B cell (primary cell): Measurements from ENCODE around the gene SAMD1. TPM values are rescaled to one million over a fixed set of nuclear protein-coding genes. Genes with fewer than 3 reads are reported as not detected.
A peak's percentile ranks its signal among the peaks of the same experiment; 100 is the strongest.

Source experiments
- ATAC-seq: fragments of 200-7000 bp; cut with Tn5 transposase; one replicate; pipeline ENCODE4 v1.10.0; 2021; ENCODE audit warnings: low read depth, mild to moderate bottlenecking, moderate number of reproducible peaks, moderate library complexity
- CTCF ChIA-PET: fragments of 350-600 bp; sonication (Branson Sonifier 250); formaldehyde crosslinking; loops from one replicate; lab custom pipeline; 2021; ENCODE audit warnings: antibody characterized with exemption, inconsistent platforms; lab: Charles Lee
- POLR2A ChIA-PET: fragments of 350-600 bp; sonication (Branson Sonifier 250); formaldehyde crosslinking; loops from one replicate; lab custom pipeline; 2021; ENCODE audit warnings: antibody characterized with exemption; lab: Charles Lee
- DNase-seq: peaks from one replicate; pipeline ENCODE4 v3.0.0; 2013
- H2AFZ ChIP-seq: 2 replicates; pipeline ENCODE4 v1.6.1; 2012; ENCODE audit warnings: mild to moderate bottlenecking, low read depth, low read length; ENCODE audit not compliant: insufficient read depth, poor library complexity, severe bottlenecking
- H3K27ac ChIP-seq, 2 donors: 1 replicate in 1 of 2; 2 replicates in 1 of 2; pipeline ENCODE4 v1.5.1; 2012 to 2013; ENCODE audit warnings: low read length in 2 of 2, mild to moderate bottlenecking in 2 of 2, moderate library complexity in 1 of 2
- H3K27me3 ChIP-seq, 4 experiments: fragments of 200-600 bp in 1 of 4; sonication (generic) in 1 of 4; replicated peaks in 1 of 4; 1 replicate in 2 of 4; 2 replicates in 2 of 4; pipeline versions ENCODE4 v1.6.1 to v1.7.0; 2013 to 2016; ENCODE audit warnings: low read length in 3 of 4, mild to moderate bottlenecking in 2 of 4, mixed read lengths in 1 of 4, moderate library complexity in 1 of 4; ENCODE audit not compliant: insufficient read depth in 4 of 4, control insufficient read depth in 3 of 4; ENCODE audit errors: control extremely low read depth in 1 of 4
- H3K36me3 ChIP-seq, 2 experiments: replicated peaks in 1 of 2; 1 replicate in 1 of 2; 2 replicates in 1 of 2; pipeline versions ENCODE4 v1.6.1 to v1.7.1; 2013; ENCODE audit warnings: low read length in 1 of 2; ENCODE audit not compliant: insufficient read depth in 2 of 2, control insufficient read depth in 1 of 2; ENCODE audit errors: control extremely low read depth in 1 of 2, extremely low read depth in 1 of 2
- H3K4me1 ChIP-seq, 2 donors: fragments of 200-600 bp in 1 of 2; sonication (generic) in 1 of 2; 1 replicate in 1 of 2; 2 replicates in 1 of 2; pipeline versions ENCODE4 v1.5.1 to v1.6.1; 2013 to 2017; ENCODE audit warnings: low read length in 2 of 2; ENCODE audit not compliant: control insufficient read depth in 2 of 2, insufficient read depth in 2 of 2
- H3K4me2 ChIP-seq: replicated peaks from 2 replicates; pipeline ENCODE3; 2012; ENCODE audit warnings: mild to moderate bottlenecking, low read depth, low read length; ENCODE audit not compliant: poor library complexity, severe bottlenecking
- H3K4me3 ChIP-seq, 5 experiments: fragments of 200-600 bp in 1 of 5; sonication (generic) in 1 of 5; 1 replicate in 3 of 5; 2 replicates in 2 of 5; pipeline versions ENCODE4 v1.5.1 to v1.7.0; 2011 to 2016; ENCODE audit warnings: low read length in 4 of 5, mild to moderate bottlenecking in 4 of 5, low read depth in 2 of 5, control low read depth in 1 of 5, moderate library complexity in 1 of 5; ENCODE audit not compliant: insufficient read depth in 1 of 5; ENCODE audit errors: control extremely low read depth in 1 of 5, extremely low read depth in 1 of 5
- H3K79me2 ChIP-seq: fragments of 200-600 bp; sonication (generic); one replicate; pipeline ENCODE4 v1.6.0; 2016; ENCODE audit warnings: low read length; ENCODE audit not compliant: control insufficient read depth, insufficient read depth
- H3K9ac ChIP-seq: fragments of 200-600 bp; sonication (generic); 2 replicates; pipeline ENCODE4 v1.6.1; 2017; ENCODE audit warnings: mild to moderate bottlenecking, low read length, moderate library complexity
- H3K9me3 ChIP-seq, 3 donors: one replicate each; pipeline versions ENCODE4 v1.6.1 to v1.7.1; 2013; ENCODE audit warnings: low read length in 2 of 3; ENCODE audit not compliant: control insufficient read depth in 2 of 3, insufficient read depth in 1 of 3; ENCODE audit errors: control extremely low read depth in 1 of 3
- H4K20me1 ChIP-seq: 2 replicates; pipeline ENCODE4 v1.6.0; 2012; ENCODE audit warnings: mild to moderate bottlenecking, low read length; ENCODE audit not compliant: insufficient read depth, control insufficient read depth, poor library complexity, severe bottlenecking
- H3K27ac Mint-ChIP-seq: one replicate; pipeline ENCODE4 v1.8.0; 2021; ENCODE audit warnings: mixed read lengths
- H3K27me3 Mint-ChIP-seq: one replicate; pipeline ENCODE4 v1.8.0; 2021; ENCODE audit warnings: mixed read lengths
- H3K4me1 Mint-ChIP-seq: one replicate; pipeline ENCODE4 v1.8.0; 2021; ENCODE audit warnings: mixed read lengths
- H3K4me3 Mint-ChIP-seq: one replicate; pipeline ENCODE4 v1.8.0; 2021; ENCODE audit warnings: mixed read lengths
- H3K9me3 Mint-ChIP-seq: one replicate; pipeline ENCODE4 v1.8.0; 2022; ENCODE audit warnings: mixed read lengths; ENCODE audit not compliant: insufficient read depth
- CTCF ChIP-seq: fragments of 200-600 bp; IDR thresholded peaks from one replicate; pipeline ENCODE4 v1.8.0; 2022; ENCODE audit warnings: antibody characterized with exemption, mild to moderate bottlenecking
- EZH2 ChIP-seq: IDR thresholded peaks from 2 replicates; pipeline ENCODE4 v1.6.1; 2012; ENCODE audit warnings: borderline replicate concordance, low read depth, mild to moderate bottlenecking, moderate library complexity, low read length; ENCODE audit not compliant: insufficient read depth, poor library complexity, severe bottlenecking
- WGBS: methylation state at CpG from one replicate; pipeline ENCODE4 v1.1.5; 2013; ENCODE audit warnings: missing lambda C conversion rate; ENCODE audit not compliant: insufficient coverage; 5-methylcytosine and 5-hydroxymethylcytosine counted together
- intact Hi-C: fragments of 100-400 bp; cut with micrococcal nuclease; formaldehyde crosslinking; loops from one replicate; pipeline ENCODE4 v1.10.0; 2022
- polyA plus RNA-seq: library from polyadenylated mRNA; depleted of rRNA; stranded (reverse); fragments of >200 nt; gene quantifications from 2 replicates; pipeline ENCODE4 v1.2.3, GENCODE V29; 2012
- total RNA-seq, 2 donors: library from RNA; stranded (reverse); fragments of 120-200 nt in 1 of 2; gene quantifications; 1 replicate in 1 of 2; 2 replicates in 1 of 2; pipeline versions ENCODE4 v1.2.3 to v1.2.4, GENCODE V29; 2013 to 2022

Gene SAMD1
- total and polyA plus RNA-seq, 2 donors (not counting 1 experiment from before 2014, with no cell fraction given) = 17.4 to 39.2 TPM

DNA sequence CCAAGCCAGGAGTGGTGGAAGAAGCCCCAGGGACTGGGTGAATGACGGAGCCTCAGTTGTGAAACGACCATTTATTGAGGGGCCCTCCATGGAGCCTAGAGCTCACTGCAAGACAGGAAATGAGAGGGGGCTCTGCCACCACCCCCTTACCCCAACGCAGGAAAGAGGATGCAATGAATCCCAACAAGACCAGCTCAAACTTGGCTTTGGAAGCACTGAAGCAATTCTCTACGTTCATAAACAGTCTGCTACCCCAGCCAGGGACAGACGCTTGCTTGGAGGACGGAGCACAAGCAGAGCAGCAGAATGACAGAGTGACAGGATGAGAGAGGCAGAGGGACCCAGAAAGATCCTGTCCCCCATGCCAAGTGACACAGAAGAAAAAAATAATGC lies 26.0 kb upstream of the SAMD1 start:
- H3K27me3 ChIP-seq = no peaks in the 10 kb centered on the region
- Mint-ChIP-seq H3K4me3 (peak overlapping the region; percentile 92), H3K27ac (peak overlapping the region; percentile 74), H3K4me1 (peaks cover 39% of the 10 kb centered on the region), H3K27me3 (no peaks in the 10 kb centered on the region), H3K9me3 (no peaks in the 10 kb centered on the region)
- ChIA-PET CTCF (interaction anchor here (1.4 to 3.0 kb wide), 4 partner anchors 20 to 236 kb away, joined by 3 to 14 read pairs (median 8); partner anchors contain the start of genes ASF1B and MISP3), POLR2A (interaction anchor here (0.6 to 1.7 kb wide), 2 partner anchors 25 to 273 kb away, joined by 4 to 5 read pairs; no protein-coding TSS in a partner anchor)
- 28% methylated on average over 4 of the region's 6 CpGs for WGBS
- intact Hi-C loops = no loop called here
- H3K9ac ChIP-seq = peak overlapping the region; percentile 76
- ATAC-seq (no peak), DNase-seq (no peak)
- H3K4me3 ChIP-seq = peak overlapping the region in 4 of 5 experiments; percentile 54 to 74 (median 68)
- peak overlapping the region; percentile 96 for H3K4me2 ChIP-seq
- peaks cover 49% of the 10 kb centered on the region for H3K79me2 ChIP-seq
- H4K20me1 ChIP-seq = peaks cover 50% of the 10 kb centered on the region
- no peak for TF ChIP-seq CTCF
- H3K4me1 ChIP-seq = peaks cover 36 to 38% of the 10 kb centered on the region in 2 donors
- H3K9me3 ChIP-seq = no peaks in the 10 kb centered on the region
- H3K27ac ChIP-seq = no peak overlapping the region
- H3K36me3 ChIP-seq = peaks cover 0 to 2% of the 10 kb centered on the region in 2 experiments
- H2AFZ ChIP-seq = peak overlapping the region; percentile 65

DNA sequence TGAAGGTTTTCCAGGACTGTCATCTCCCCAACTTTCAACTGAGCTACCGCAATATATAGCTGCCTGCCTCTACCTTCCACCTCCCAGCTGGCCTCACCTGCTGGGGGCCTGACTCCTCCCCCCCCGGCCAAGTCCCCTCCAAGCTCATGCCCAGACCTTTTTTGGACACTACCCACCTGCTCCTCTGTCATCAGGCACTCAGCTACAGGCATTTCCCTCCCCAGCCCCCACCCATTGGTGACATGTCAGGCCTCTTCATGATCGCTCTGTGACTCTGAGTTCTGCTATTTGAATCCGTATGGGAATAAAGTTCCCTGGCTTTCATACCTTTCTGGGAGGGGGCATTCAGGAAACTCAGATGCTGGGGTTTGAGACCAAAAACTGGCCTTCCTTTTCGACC lies 25.2 kb upstream of the SAMD1 start:
- Histone ChIP-seq H2AFZ (no peak overlapping the region), H3K9ac (no peak overlapping the region), H3K4me3 (no peak overlapping the region), H3K36me3 (peaks cover 0 to 2% of the 10 kb centered on the region in 2 experiments), H3K4me2 (no peak overlapping the region), H3K27ac (no peak overlapping the region), H3K79me2 (peaks cover 55% of the 10 kb centered on the region), H4K20me1 (peaks cover 53% of the 10 kb centered on the region), H3K4me1 (peaks cover 36 to 38% of the 10 kb centered on the region in 2 donors), H3K27me3 (no peaks in the 10 kb centered on the region), H3K9me3 (no peaks in the 10 kb centered on the region)
- POLR2A ChIA-PET = no interaction called here
- Mint-ChIP-seq H3K9me3 (no peaks in the 10 kb centered on the region), H3K27ac (peak overlapping the region; percentile 20), H3K4me1 (peaks cover 39% of the 10 kb centered on the region), H3K27me3 (no peaks in the 10 kb centered on the region), H3K4me3 (peak overlapping the region; percentile 92)
- TF ChIP-seq CTCF (no peak), EZH2 (no peak)
- DNase-seq = no peak
- 94% methylated on average over 5 of the region's 5 CpGs for WGBS
- intact Hi-C loops = no loop called here
- ATAC-seq = no peak
- CTCF ChIA-PET = interaction anchor here (0.7 to 3.0 kb wide), 9 partner anchors 10 to 236 kb away, joined by 3 to 14 read pairs (median 3); partner anchors contain the start of genes ASF1B and MISP3
